ENCODE measurements around the gene SLC6A16. TPM values are rescaled to one million over a fixed set of nuclear protein-coding genes. Genes with fewer than 3 reads are reported as not detected.

SLC6A16 gene
- total and polyA plus RNA-seq, 2 experiments from 2014 or later, result 2.8 to 4.0 TPM

- no peak for DNase-seq (ENCODE audit: low read depth in 1 of 2, low spot score in 1 of 2)
- H3K27me3 ChIP-seq, result no peaks in the 10 kb centered on the region
- H3K4me3 ChIP-seq, result no peak overlapping the region
- no peaks in the 10 kb centered on the region for H3K9me3 ChIP-seq (ENCODE audit: low read depth)
- no peak overlapping the region for H3K27ac ChIP-seq
- TF ChIP-seq, protein P1, sequence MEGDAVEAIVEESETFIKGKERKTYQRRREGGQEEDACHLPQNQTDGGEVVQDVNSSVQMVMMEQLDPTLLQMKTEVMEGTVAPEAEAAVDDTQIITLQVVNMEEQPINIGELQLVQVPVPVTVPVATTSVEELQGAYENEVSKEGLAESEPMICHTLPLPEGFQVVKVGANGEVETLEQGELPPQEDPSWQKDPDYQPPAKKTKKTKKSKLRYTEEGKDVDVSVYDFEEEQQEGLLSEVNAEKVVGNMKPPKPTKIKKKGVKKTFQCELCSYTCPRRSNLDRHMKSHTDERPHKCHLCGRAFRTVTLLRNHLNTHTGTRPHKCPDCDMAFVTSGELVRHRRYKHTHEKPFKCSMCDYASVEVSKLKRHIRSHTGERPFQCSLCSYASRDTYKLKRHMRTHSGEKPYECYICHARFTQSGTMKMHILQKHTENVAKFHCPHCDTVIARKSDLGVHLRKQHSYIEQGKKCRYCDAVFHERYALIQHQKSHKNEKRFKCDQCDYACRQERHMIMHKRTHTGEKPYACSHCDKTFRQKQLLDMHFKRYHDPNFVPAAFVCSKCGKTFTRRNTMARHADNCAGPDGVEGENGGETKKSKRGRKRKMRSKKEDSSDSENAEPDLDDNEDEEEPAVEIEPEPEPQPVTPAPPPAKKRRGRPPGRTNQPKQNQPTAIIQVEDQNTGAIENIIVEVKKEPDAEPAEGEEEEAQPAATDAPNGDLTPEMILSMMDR (IDR thresholded peaks at IDR 0.05; ENCODE audit: low read depth, low read length), result no peak
- H3K4me1 ChIP-seq (ENCODE audit: low read depth), result no peaks in the 10 kb centered on the region
- no peaks in the 10 kb centered on the region for H3K36me3 ChIP-seq
Measured at GRCh38 chr19:49244256-49244655, 80.7 kb downstream of the SLC6A16 start.

DNA sequence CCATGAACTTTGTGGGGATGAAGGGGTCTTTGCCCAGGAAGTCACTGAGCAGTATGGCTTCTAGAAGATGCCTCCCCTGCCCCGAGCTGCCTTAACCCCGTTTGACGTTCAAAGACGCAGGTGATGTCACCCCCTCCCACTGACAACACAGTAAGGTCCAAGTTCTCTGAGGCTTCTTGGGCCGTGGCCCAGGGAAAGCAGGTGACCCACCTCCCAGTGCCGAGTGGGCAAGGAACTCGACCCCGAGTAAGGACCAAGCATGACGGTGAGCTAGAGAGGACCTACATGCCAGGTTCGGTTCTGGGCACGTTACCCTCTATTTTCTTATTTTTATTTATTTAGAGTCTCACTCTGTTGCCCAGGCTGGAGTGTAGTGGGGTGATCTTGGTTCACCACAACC lies 81.3 kb downstream of the SLC6A16 start:
- H3K9me3 ChIP-seq (ENCODE audit: low read depth), result no peaks in the 10 kb centered on the region
- no peaks in the 10 kb centered on the region for H3K4me1 ChIP-seq (ENCODE audit: low read depth)
- no peak overlapping the region for H3K27ac ChIP-seq
- no peak overlapping the region for H3K4me3 ChIP-seq
- no peaks in the 10 kb centered on the region for H3K27me3 ChIP-seq
- TF ChIP-seq, protein P1 (IDR thresholded peaks at IDR 0.05; ENCODE audit: low read depth, low read length), result no peak
- no peaks in the 10 kb centered on the region for H3K36me3 ChIP-seq
- DNase-seq (ENCODE audit: low read depth in 1 of 2, low spot score in 1 of 2), result no peak

DNA sequence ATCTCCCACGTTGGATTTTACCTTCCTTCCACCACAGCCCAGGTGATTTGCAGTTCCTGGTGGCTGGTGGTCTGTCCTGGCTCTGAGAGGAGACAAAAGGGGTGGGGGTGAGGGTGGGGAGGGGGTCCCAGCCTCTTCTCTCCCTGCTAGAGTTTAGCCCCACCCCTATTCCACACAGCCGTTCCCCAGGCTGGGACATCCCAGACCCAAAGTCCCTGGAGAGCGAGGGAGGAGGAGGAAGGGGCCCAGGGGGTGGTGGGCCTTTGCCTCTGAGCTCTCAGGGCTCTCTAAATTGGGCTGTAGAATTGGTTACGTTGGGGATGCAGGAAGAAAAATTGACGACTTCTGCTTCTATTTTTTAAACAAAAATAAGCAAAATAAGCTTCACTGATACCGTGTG lies 81.9 kb downstream of the SLC6A16 start:
- no peak overlapping the region for H3K4me3 ChIP-seq
- no peak overlapping the region for H3K27ac ChIP-seq
- no peak for DNase-seq (ENCODE audit: low read depth in 1 of 2, low spot score in 1 of 2)
- TF ChIP-seq, protein P1 (IDR thresholded peaks at IDR 0.05; ENCODE audit: low read depth, low read length), result no peak
- H3K9me3 ChIP-seq (ENCODE audit: low read depth), result no peaks in the 10 kb centered on the region
- H3K36me3 ChIP-seq, result no peaks in the 10 kb centered on the region
- no peaks in the 10 kb centered on the region for H3K4me1 ChIP-seq (ENCODE audit: low read depth)
- no peaks in the 10 kb centered on the region for H3K27me3 ChIP-seq

DNA sequence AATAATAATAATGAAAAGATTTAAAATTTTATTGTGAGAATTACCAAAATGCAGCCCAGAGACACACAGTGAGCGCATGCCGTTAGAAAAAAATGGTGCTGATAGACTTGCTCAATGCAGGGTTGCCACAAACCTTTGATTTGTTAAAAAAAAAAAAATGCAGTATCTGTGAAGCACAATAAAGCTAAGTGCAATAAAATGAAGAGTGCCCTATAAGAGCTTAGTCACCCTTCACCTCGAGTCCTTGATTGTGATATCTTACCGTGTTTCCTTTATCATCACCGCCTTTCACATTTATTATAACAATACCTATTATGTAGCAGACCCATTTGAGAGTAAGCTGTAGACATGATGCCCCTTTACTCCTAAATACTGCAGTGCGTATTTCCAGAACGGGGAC lies 83.2 kb downstream of the SLC6A16 start:
- DNase-seq (ENCODE audit: low read depth in 1 of 2, low spot score in 1 of 2), result no peak
- Histone ChIP-seq H3K27me3 (no peaks in the 10 kb centered on the region), H3K4me3 (no peak overlapping the region), H3K4me1 (ENCODE audit: low read depth) (no peaks in the 10 kb centered on the region), H3K27ac (no peak overlapping the region), H3K36me3 (no peaks in the 10 kb centered on the region), H3K9me3 (ENCODE audit: low read depth) (no peaks in the 10 kb centered on the region)
- TF ChIP-seq, protein P1 (IDR thresholded peaks at IDR 0.05; ENCODE audit: low read depth, low read length), result no peak

Other genes starting within 250 kb of the SLC6A16 start
- 396 and 598 TPM in 2 replicates for gene SNRNP70, start 239.7 kb downstream of the SLC6A16 start, total RNA-seq
- 470 and 492 TPM in 2 replicates for gene SNRNP70, start 239.7 kb downstream of the SLC6A16 start, polyA plus RNA-seq
- 20.0 and 24.5 TPM in 2 replicates for gene LIN7B, start 210.8 kb downstream of the SLC6A16 start, total RNA-seq
- 34.6 and 37.8 TPM in 2 replicates for gene LIN7B, start 210.8 kb downstream of the SLC6A16 start, polyA plus RNA-seq
- 2.1 and 12.5 TPM in 2 replicates for gene C19orf73, start 206.0 kb downstream of the SLC6A16 start, total RNA-seq
- gene C19orf73, start 206.0 kb downstream of the SLC6A16 start, polyA plus RNA-seq, result 3.7 and 9.6 TPM in 2 replicates
- gene PPFIA3, start 205.6 kb downstream of the SLC6A16 start, total RNA-seq, result 27.3 and 30.4 TPM in 2 replicates
- 29.3 and 32.5 TPM in 2 replicates for gene PPFIA3, start 205.6 kb downstream of the SLC6A16 start, polyA plus RNA-seq
- 255 and 389 TPM in 2 replicates for gene HRC, start 169.8 kb downstream of the SLC6A16 start, total RNA-seq
- gene HRC, start 169.8 kb downstream of the SLC6A16 start, polyA plus RNA-seq, result 184 and 255 TPM in 2 replicates
- gene TRPM4, start 167.4 kb downstream of the SLC6A16 start, total RNA-seq, result 51.3 and 106 TPM in 2 replicates
- gene TRPM4, start 167.4 kb downstream of the SLC6A16 start, polyA plus RNA-seq, result 74.2 and 119 TPM in 2 replicates
- gene CD37, start 10.2 kb upstream of the SLC6A16 start, total RNA-seq, result not detected in 2 replicates
- gene CD37, start 10.2 kb upstream of the SLC6A16 start, polyA plus RNA-seq, result 11.9 and 17.9 TPM in 2 replicates
- 84.3 and 108 TPM in 2 replicates for gene TEAD2, start 37.2 kb upstream of the SLC6A16 start, total RNA-seq
- gene TEAD2, start 37.2 kb upstream of the SLC6A16 start, polyA plus RNA-seq, result 82.9 and 111 TPM in 2 replicates
- 11.0 and 12.7 TPM in 2 replicates for gene DKKL1, start 38.7 kb upstream of the SLC6A16 start, total RNA-seq
- gene DKKL1, start 38.7 kb upstream of the SLC6A16 start, polyA plus RNA-seq, result 14.0 and 17.6 TPM in 2 replicates
- gene KASH5, start 63.1 kb upstream of the SLC6A16 start, total RNA-seq, result 0.27 TPM in 1 of 2 replicates, not detected in the other
- 1.2 TPM in 1 of 2 replicates, not detected in the other for gene KASH5, start 63.1 kb upstream of the SLC6A16 start, polyA plus RNA-seq
- 2.8 and 6.2 TPM in 2 replicates for gene PTH2, start 98.2 kb upstream of the SLC6A16 start, total RNA-seq
- gene PTH2, start 98.2 kb upstream of the SLC6A16 start, polyA plus RNA-seq, result 10.0 and 15.8 TPM in 2 replicates
- gene GFY, start 100.2 kb upstream of the SLC6A16 start, total RNA-seq, result 1.8 and 2.0 TPM in 2 replicates
- gene GFY, start 100.2 kb upstream of the SLC6A16 start, polyA plus RNA-seq, result 5.0 and 8.4 TPM in 2 replicates
- gene SLC17A7, start 116.3 kb upstream of the SLC6A16 start, total RNA-seq, result 1.6 and 2.2 TPM in 2 replicates
- gene SLC17A7, start 116.3 kb upstream of the SLC6A16 start, polyA plus RNA-seq, result 0.77 and 1.2 TPM in 2 replicates
- 145 and 200 TPM in 2 replicates for gene PIH1D1, start 126.6 kb upstream of the SLC6A16 start, total RNA-seq
- gene PIH1D1, start 126.6 kb upstream of the SLC6A16 start, polyA plus RNA-seq, result 139 and 156 TPM in 2 replicates
- gene ALDH16A1, start 128.0 kb upstream of the SLC6A16 start, total RNA-seq, result 46.4 and 54.3 TPM in 2 replicates
- gene ALDH16A1, start 128.0 kb upstream of the SLC6A16 start, polyA plus RNA-seq, result 24.1 and 37.3 TPM in 2 replicates
- gene FLT3LG, start 149.0 kb upstream of the SLC6A16 start, total RNA-seq, result 0.28 and 2.0 TPM in 2 replicates
- 0.86 and 2.6 TPM in 2 replicates for gene FLT3LG, start 149.0 kb upstream of the SLC6A16 start, polyA plus RNA-seq
- 2,232 and 2,350 TPM in 2 replicates for gene RPL13A, start 162.4 kb upstream of the SLC6A16 start, total RNA-seq
- 752 and 964 TPM in 2 replicates for gene RPL13A, start 162.4 kb upstream of the SLC6A16 start, polyA plus RNA-seq
- 2,191 and 3,526 TPM in 2 replicates for gene RPS11, start 171.2 kb upstream of the SLC6A16 start, total RNA-seq
- gene RPS11, start 171.2 kb upstream of the SLC6A16 start, polyA plus RNA-seq, result 619 and 678 TPM in 2 replicates
- gene FCGRT, start 187.5 kb upstream of the SLC6A16 start, total RNA-seq, result 48.8 and 61.4 TPM in 2 replicates
- gene FCGRT, start 187.5 kb upstream of the SLC6A16 start, polyA plus RNA-seq, result 54.7 and 62.2 TPM in 2 replicates
- 12.8 and 15.2 TPM in 2 replicates for gene RCN3, start 202.8 kb upstream of the SLC6A16 start, total RNA-seq
- gene RCN3, start 202.8 kb upstream of the SLC6A16 start, polyA plus RNA-seq, result 9.4 and 10.5 TPM in 2 replicates

Measured in cardiac muscle cell (in vitro differentiated cells and primary cell).